IMR-90 (cell line): ENCODE data around the gene ALLC. TPM values are rescaled to one million over a fixed set of nuclear protein-coding genes. Genes with fewer than 3 reads are reported as not detected.

Experiments
- ATAC-seq: fragments of 200-7000 bp; cut with Tn5 transposase; 2 replicates; pipeline ENCODE4 v1.9.1; 2020; ENCODE audit warnings: low read depth, mild to moderate bottlenecking, moderate library complexity
- BruUV-seq: library from RNA; stranded (reverse); fragments of 400-500 nt; replicated peaks from 2 replicates; lab custom pipeline; 2021; lab: Mats Ljungman, UMichigan
- CTCF ChIA-PET: fragments of 300-600 bp; formaldehyde crosslinking; extraction: SDS; loops from one replicate; lab custom pipeline; 2021; ENCODE audit warnings: antibody characterized with exemption; lab: Yijun Ruan, JAX
- POLR2A ChIA-PET: fragments of 300-600 bp; sonication (Branson Sonifier 250); formaldehyde crosslinking; loops from one replicate; lab custom pipeline; 2022; ENCODE audit warnings: antibody characterized with exemption; ENCODE audit not compliant: unreplicated experiment; lab: Charles Lee
- DNase-seq: peaks from one replicate; pipeline ENCODE4 v3.0.0; 2013
- H2AFZ ChIP-seq: replicated peaks from 2 replicates; pipeline ENCODE3; 2013; ENCODE audit warnings: low read length, mild to moderate bottlenecking; ENCODE audit not compliant: poor library complexity
- H2AK5ac ChIP-seq: 2 replicates; pipeline ENCODE4 v1.6.1; 2013; ENCODE audit warnings: low read depth, low read length, inconsistent platforms
- H2AK9ac ChIP-seq: replicated peaks from 2 replicates; pipeline ENCODE3; 2013; ENCODE audit warnings: mild to moderate bottlenecking, low read depth, low read length, moderate library complexity; ENCODE audit not compliant: poor library complexity
- H2BK120ac ChIP-seq: 2 replicates; pipeline ENCODE4 v1.6.1; 2013; ENCODE audit warnings: low read depth, low read length, inconsistent platforms
- H2BK15ac ChIP-seq: 3 replicates; pipeline ENCODE4 v1.6.1; 2013; ENCODE audit warnings: low read depth, low read length, inconsistent platforms
- H2BK20ac ChIP-seq: 2 replicates; pipeline ENCODE4 v1.6.1; 2013; ENCODE audit warnings: low read depth, mild to moderate bottlenecking, inconsistent platforms, low read length, moderate library complexity
- H2BK5ac ChIP-seq: 2 replicates; pipeline ENCODE4 v1.6.1; 2013; ENCODE audit warnings: mild to moderate bottlenecking, low read depth, low read length, inconsistent platforms; ENCODE audit not compliant: poor library complexity, severe bottlenecking
- H3K14ac ChIP-seq: replicated peaks from 2 replicates; pipeline ENCODE4 v1.6.1; 2013; ENCODE audit warnings: low read depth, low read length, inconsistent platforms
- H3K18ac ChIP-seq: 2 replicates; pipeline ENCODE4 v1.6.1; 2013; ENCODE audit warnings: low read depth, low read length, control low read depth
- H3K23ac ChIP-seq: 2 replicates; pipeline ENCODE4 v1.6.1; 2013; ENCODE audit warnings: low read depth, low read length, inconsistent platforms
- H3K27ac ChIP-seq: 2 replicates; pipeline ENCODE4 v1.5.1; 2013; ENCODE audit warnings: mild to moderate bottlenecking, control low read depth, low read length; ENCODE audit not compliant: insufficient read depth
- H3K27me3 ChIP-seq: 2 replicates; pipeline ENCODE4 v1.6.1; 2013; ENCODE audit warnings: low read length; ENCODE audit not compliant: control insufficient read depth, insufficient read depth
- H3K36me3 ChIP-seq: 2 replicates; pipeline ENCODE4 v1.6.1; 2013; ENCODE audit warnings: low read length, mixed read lengths; ENCODE audit not compliant: control insufficient read depth, insufficient read depth
- H3K4ac ChIP-seq: 2 replicates; pipeline ENCODE4 v1.6.1; 2013; ENCODE audit warnings: low read depth, low read length, inconsistent platforms
- H3K4me1 ChIP-seq: 2 replicates; pipeline ENCODE4 v1.6.1; 2013; ENCODE audit warnings: low read length, mixed read lengths; ENCODE audit not compliant: control insufficient read depth, insufficient read depth
- H3K4me2 ChIP-seq: 2 replicates; pipeline ENCODE4 v1.6.1; 2013; ENCODE audit warnings: low read depth, mild to moderate bottlenecking, control low read depth, low read length, moderate library complexity
- H3K4me3 ChIP-seq: 2 replicates; pipeline ENCODE4 v1.5.1; 2013; ENCODE audit warnings: low read depth, mild to moderate bottlenecking, control low read depth, low read length, moderate library complexity; ENCODE audit not compliant: insufficient read depth
- H3K56ac ChIP-seq: 2 replicates; pipeline ENCODE4 v1.6.1; 2013; ENCODE audit warnings: low read length, inconsistent platforms; ENCODE audit not compliant: insufficient read depth; ENCODE audit errors: extremely low read depth
- H3K79me1 ChIP-seq, 2 experiments: 2 replicates each; pipeline ENCODE4 v1.6.1; 2013; ENCODE audit warnings: low read length in 2 of 2, inconsistent platforms in 1 of 2, low read depth in 1 of 2
- H3K9ac ChIP-seq: 2 replicates; pipeline ENCODE4 v1.6.1; 2013; ENCODE audit warnings: low read depth, low read length, control low read depth
- H3K9me1 ChIP-seq: 2 replicates; pipeline ENCODE4 v1.6.1; 2013; ENCODE audit warnings: low read length, inconsistent platforms; ENCODE audit not compliant: insufficient read depth
- H3K9me3 ChIP-seq: 2 replicates; pipeline ENCODE4 v1.6.1; 2013; ENCODE audit warnings: low read length; ENCODE audit not compliant: control insufficient read depth, insufficient read depth
- H4K20me1 ChIP-seq: 2 replicates; pipeline ENCODE4 v1.6.1; 2013; ENCODE audit warnings: low read length, inconsistent platforms; ENCODE audit not compliant: insufficient read depth
- H4K5ac ChIP-seq: 2 replicates; pipeline ENCODE4 v1.6.1; 2013; ENCODE audit warnings: mild to moderate bottlenecking, low read depth, low read length, control low read depth
- H4K8ac ChIP-seq, 2 experiments: 2 replicates each; pipeline ENCODE4 v1.6.1; 2013; ENCODE audit warnings: low read depth in 2 of 2, low read length in 2 of 2, control low read depth in 1 of 2, inconsistent platforms in 1 of 2
- H4K91ac ChIP-seq: 2 replicates; pipeline ENCODE4 v1.6.1; 2013; ENCODE audit warnings: low read depth, low read length, inconsistent platforms; ENCODE audit not compliant: insufficient read depth
- BHLHE40 ChIP-seq: fragments of 150-350 bp; IDR thresholded peaks from 2 replicates; pipeline ENCODE4 v1.6.1; 2016; ENCODE audit warnings: mild to moderate bottlenecking, low read depth, low read length
- CHD1 ChIP-seq: IDR thresholded peaks from 2 replicates; pipeline ENCODE4 v1.6.1; 2012; ENCODE audit warnings: low read depth, low read length, improper control_type of control experiment
- FOS ChIP-seq: fragments of 150-350 bp; IDR thresholded peaks from 2 replicates; pipeline ENCODE4 v1.6.1; 2016; ENCODE audit warnings: low read depth, low read length
- MAZ ChIP-seq: IDR thresholded peaks from 2 replicates; pipeline ENCODE4 v1.6.1; 2012; ENCODE audit warnings: low read depth, mild to moderate bottlenecking, low read length, improper control_type of control experiment, moderate library complexity, borderline replicate concordance
- MXI1 ChIP-seq: IDR thresholded peaks from 2 replicates; pipeline ENCODE4 v1.6.1; 2012; ENCODE audit warnings: low read depth, mild to moderate bottlenecking, low read length, moderate library complexity, borderline replicate concordance
- RAD21 ChIP-seq: IDR thresholded peaks from 2 replicates; pipeline ENCODE4 v1.6.1; 2012; ENCODE audit warnings: low read length, improper control_type of control experiment
- RFX5 ChIP-seq: IDR thresholded peaks from 2 replicates; pipeline ENCODE4 v1.8.0; 2012; ENCODE audit warnings: low read depth, mild to moderate bottlenecking, low read length, moderate library complexity
- SMC3 ChIP-seq: fragments of 150-350 bp; IDR thresholded peaks from 2 replicates; pipeline ENCODE4 v1.6.1; 2016; ENCODE audit warnings: low read depth, mild to moderate bottlenecking, antibody characterized with exemption, low read length, moderate library complexity
- USF2 ChIP-seq: fragments of 150-350 bp; IDR thresholded peaks from 2 replicates; pipeline ENCODE4 v1.6.1; 2017; ENCODE audit warnings: mild to moderate bottlenecking, antibody characterized with exemption, low read length, low read depth
- WGBS, 2 experiments: methylation state at CpG; one replicate each; pipeline versions ENCODE4 v1.1.5 to v1.1.7; 2013; ENCODE audit warnings: missing lambda C conversion rate in 2 of 2; ENCODE audit not compliant: insufficient read length in 1 of 2; ENCODE audit errors: extremely low coverage in 2 of 2; 5-methylcytosine and 5-hydroxymethylcytosine counted together
- dilution Hi-C: fragments of 300-500 bp; cut with HindIII; formaldehyde crosslinking; loops from one replicate; pipeline ENCODE4 v1.14.3; 2018; ENCODE audit warnings: low sequenced_read_pairs; ENCODE audit not compliant: unreplicated experiment
- in situ Hi-C: fragments of 300-500 bp; cut with MboI; formaldehyde crosslinking; loops from 3 replicates; pipeline ENCODE4 v1.14.3; 2019; ENCODE audit warnings: low sequenced_read_pairs, inconsistent platforms, mixed read lengths
- intact Hi-C: fragments of 100-400 bp; cut with micrococcal nuclease; formaldehyde crosslinking; loops from 2 replicates; pipeline ENCODE4 v1.10.0; 2022
- polyA plus RNA-seq, 3 experiments: library from polyadenylated mRNA; depleted of rRNA; stranded (reverse); fragments of >200 nt; gene quantifications; 2 replicates each; pipeline ENCODE4 v1.2.3, GENCODE V29; 2012; ENCODE audit warnings: low replicate concordance in 1 of 3
- total RNA-seq: library from RNA; depleted of rRNA; stranded (reverse); fragments of >200 nt; gene quantifications from 2 replicates; pipeline ENCODE4 v1.2.3, GENCODE V29; 2012
- TF ChIP-seq, protein P1 (sequence below): fragments of 150-350 bp; IDR thresholded peaks from 2 replicates; pipeline ENCODE4 v1.6.1; 2016; ENCODE audit warnings: low read depth, mild to moderate bottlenecking, low read length, moderate library complexity, borderline replicate concordance

Gene ALLC
- total and polyA plus RNA-seq, 2 of the 4 experiments (the other 2 are of a cell fraction), result not detected

- H4K5ac ChIP-seq, result no peak overlapping the region
- H3K14ac ChIP-seq, result no peak overlapping the region
- no peak overlapping the region for H3K23ac ChIP-seq
- H4K91ac ChIP-seq, result no peak overlapping the region
- H3K36me3 ChIP-seq, result no peaks in the 10 kb centered on the region
- no peak overlapping the region for H2BK5ac ChIP-seq
- H3K56ac ChIP-seq, result no peak overlapping the region
- H2BK20ac ChIP-seq, result no peak overlapping the region
- H2AK5ac ChIP-seq, result no peak overlapping the region
- H3K27me3 ChIP-seq, result peaks cover 3% of the 10 kb centered on the region; the same call in 1 of the 2 replicates
- H3K18ac ChIP-seq, result no peak overlapping the region
- H3K4me3 ChIP-seq, result no peak overlapping the region
- intact Hi-C loops (no loop called here), in situ Hi-C loops (no loop called here), dilution Hi-C loops (no loop called here)
- H4K20me1 ChIP-seq, result no peaks in the 10 kb centered on the region
- TF ChIP-seq BHLHE40, result no peak
- TF ChIP-seq, protein P1, sequence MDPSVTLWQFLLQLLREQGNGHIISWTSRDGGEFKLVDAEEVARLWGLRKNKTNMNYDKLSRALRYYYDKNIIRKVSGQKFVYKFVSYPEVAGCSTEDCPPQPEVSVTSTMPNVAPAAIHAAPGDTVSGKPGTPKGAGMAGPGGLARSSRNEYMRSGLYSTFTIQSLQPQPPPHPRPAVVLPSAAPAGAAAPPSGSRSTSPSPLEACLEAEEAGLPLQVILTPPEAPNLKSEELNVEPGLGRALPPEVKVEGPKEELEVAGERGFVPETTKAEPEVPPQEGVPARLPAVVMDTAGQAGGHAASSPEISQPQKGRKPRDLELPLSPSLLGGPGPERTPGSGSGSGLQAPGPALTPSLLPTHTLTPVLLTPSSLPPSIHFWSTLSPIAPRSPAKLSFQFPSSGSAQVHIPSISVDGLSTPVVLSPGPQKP, result no peak
- TF ChIP-seq MXI1, result no peak
- TF ChIP-seq SMC3, result no peak
- no peak for TF ChIP-seq USF2
- TF ChIP-seq MAZ, result no peak
- no peak for TF ChIP-seq RFX5
- TF ChIP-seq FOS, result no peak
- TF ChIP-seq CHD1, result no peak
- no peak for TF ChIP-seq RAD21
- CTCF ChIA-PET, result no interaction called here
- no peak overlapping the region for H2BK120ac ChIP-seq
- WGBS, 2 experiments, result 84% methylated on average over 8 of the region's 12 CpGs; no CpG with 5 or more reads in 1 of the 2 experiments
- H3K9ac ChIP-seq, result no peak overlapping the region
- no peak for ATAC-seq
- H3K4me1 ChIP-seq, result no peaks in the 10 kb centered on the region
- H3K9me3 ChIP-seq, result peaks cover 3% of the 10 kb centered on the region; the same call in 1 of the 2 replicates
- no peaks in the 10 kb centered on the region for H3K79me1 ChIP-seq
- DNase-seq, result no peak
- H3K4ac ChIP-seq, result no peak overlapping the region
- no peak overlapping the region for H2BK15ac ChIP-seq
- POLR2A ChIA-PET, result no interaction called here
- peak overlapping the region; percentile 43 for H2AFZ ChIP-seq
- no peak overlapping the region for H4K8ac ChIP-seq
- BruUV-seq, result no TSS peak
- H3K4me2 ChIP-seq, result no peak overlapping the region
- no peak overlapping the region for H3K27ac ChIP-seq
- H2AK9ac ChIP-seq, result no peak overlapping the region
- H3K9me1 ChIP-seq, result no peaks in the 10 kb centered on the region
Measured at GRCh38 chr2:3613524-3613905, 44.5 kb upstream of the ALLC start.
